ENCODE results near the gene HMCN1. TPM values are rescaled to one million over a fixed set of nuclear protein-coding genes. Genes with fewer than 3 reads are reported as not detected.

Gene HMCN1
- polyA plus RNA-seq, 1 of the 3 experiments (the other 2 are of a cell fraction): 59.5 TPM

GRCh38 chr1:186202271-186202764 lies 468.1 kb downstream of the HMCN1 start:
- Histone ChIP-seq H3K79me2 (ENCODE audit: insufficient read depth) (no peaks in the 10 kb centered on the region), H3K27me3 (ENCODE audit: insufficient read depth) (no peaks in the 10 kb centered on the region), H3K9me3 (no peaks in the 10 kb centered on the region), H3K4me3 (ENCODE audit: low read depth in 2 of 2, low read length in 1 of 2) (no peak overlapping the region), H3K4me2 (no peak overlapping the region), H4K20me1 (ENCODE audit: insufficient read depth) (no peaks in the 10 kb centered on the region), H3K27ac (ENCODE audit: low read depth in 2 of 2, low read length in 1 of 2) (no peak overlapping the region), H3K4me1 (ENCODE audit: control insufficient read depth in 1 of 2, insufficient read depth in 2 of 2, low read depth in 1 of 2, low read length in 1 of 2) (peaks cover 0 to 13% of the 10 kb centered on the region in 2 experiments; a peak in 2 of 4 replicates), H3K9ac (no peak overlapping the region), H3K9me2 (no peaks in the 10 kb centered on the region), H3K36me3 (replicated peaks in 1 of 2; ENCODE audit: control insufficient read depth in 1 of 2, insufficient read depth in 2 of 2, low read length in 1 of 2) (no peaks in the 10 kb centered on the region), H3F3A (replicated peaks; ENCODE audit: insufficient read depth) (peaks cover 3% of the 10 kb centered on the region), H2AFZ (ENCODE audit: low read depth) (0 out of 2 replicates have a peak overlapping the region, but pooled peaks have one; percentile 31)
- TF ChIP-seq GATA2 (CRISPR knock-in tag; IDR thresholded peaks at IDR 0.05) (no peak), CTCF (IDR thresholded peaks at IDR 0.05) (no peak), TAF1 (IDR thresholded peaks at IDR 0.05; ENCODE audit: borderline replicate concordance, low read depth, low read length) (no peak), PBX3 (IDR thresholded peaks at IDR 0.05) (no peak), RCOR1 (IDR thresholded peaks at IDR 0.05; ENCODE audit: low read length) (no peak), IRF3 (IDR thresholded peaks at IDR 0.05; ENCODE audit: low read depth, low read length) (no peak), CHD2 (IDR thresholded peaks at IDR 0.05; ENCODE audit: low read length, partially characterized antibody) (no peak), JUND (IDR thresholded peaks at IDR 0.05) (no peak), TEAD4 (IDR thresholded peaks at IDR 0.05; ENCODE audit: borderline replicate concordance, insufficient read depth) (no peak), NFIC (IDR thresholded peaks at IDR 0.05; ENCODE audit: borderline replicate concordance) (no peak), RXRA (IDR thresholded peaks at IDR 0.05; ENCODE audit: borderline replicate concordance, low read depth) (no peak), RFX5 (IDR thresholded peaks at IDR 0.05; ENCODE audit: low read length) (no peak), MXI1 (IDR thresholded peaks at IDR 0.05; ENCODE audit: low read depth, low read length) (no peak), FOXJ3 (CRISPR knock-in tag; IDR thresholded peaks at IDR 0.05) (no peak), EZH2phosphoT487 (IDR thresholded peaks at IDR 0.05; ENCODE audit: borderline replicate concordance, low read depth) (no peak), USF2 (IDR thresholded peaks at IDR 0.05; ENCODE audit: borderline replicate concordance, low read depth, low read length) (no peak), REST (IDR thresholded peaks at IDR 0.05; ENCODE audit: low read depth, low read length) (no peak), FOXM1 (IDR thresholded peaks at IDR 0.05; ENCODE audit: low read depth) (no peak)
- ChIA-PET CTCF (interaction anchor here (0.8 to 1.5 kb wide), 2 partner anchors 10 to 37 kb away, joined by 3 to 5 read pairs; no protein-coding TSS in a partner anchor), POLR2A (no interaction called here)
- no peak for DNase-seq
- WGBS (ENCODE audit: low lambda C conversion rate): 85% methylated on average over 4 of the region's 5 CpGs
